Renal cortical epithelial cell (primary cell): ENCODE measurements around the gene CMTM3. TPM values are rescaled to one million over a fixed set of nuclear protein-coding genes. Genes with fewer than 3 reads are reported as not detected.
A peak's percentile ranks its signal among the peaks of the same experiment; 100 is the strongest.
"Not testable (repeated sequence)": the region's sequence is repeated elsewhere in the genome, so short reads cannot be mapped to it uniquely, and the experiment has no call there.

Experiments used
- DNase-seq: peaks from one replicate; pipeline ENCODE4 v3.0.0-alpha.2; 2011; ENCODE audit warnings: low read depth
- total RNA-seq: library from RNA; depleted of rRNA; stranded (reverse); fragments of >200 nt; gene quantifications from 2 replicates; pipeline ENCODE4 v1.2.3, GENCODE V29; 2014

The CMTM3 gene
- 11.6 and 22.2 TPM in 2 replicates for total RNA-seq

GRCh38 chr16:66604376-66605176 lies at the start of gene CMTM3:
CMTM3 (plus strand) TSS chr16:66604704; CDS start chr16:66604806, 102 bp downstream.
- DNase-seq, result no peak

- no peak for DNase-seq
Observed at GRCh38 chr16:66560107-66560506, 44.4 kb upstream of the CMTM3 start.

GRCh38 chr16:66561381-66562080 lies 43.0 kb upstream of the CMTM3 start:
- no peak for DNase-seq

GRCh38 chr16:66562409-66562808 lies 42.1 kb upstream of the CMTM3 start:
- no peak for DNase-seq

GRCh38 chr16:66562986-66563385 lies 41.5 kb upstream of the CMTM3 start:
- no peak for DNase-seq

- no peak for DNase-seq
Observed at GRCh38 chr16:66563574-66564334, 40.8 kb upstream of the CMTM3 start.

GRCh38 chr16:66566051-66566901 lies 38.2 kb upstream of the CMTM3 start, which contains the start of gene CMTM1:
CMTM1 (plus strand) TSS chr16:66566439; CDS start chr16:66566514, 75 bp downstream.
- no peak for DNase-seq

- not testable (repeated sequence) for DNase-seq
Observed at GRCh38 chr16:66567270-66567669, 37.2 kb upstream of the CMTM3 start.

GRCh38 chr16:66568355-66568754 lies 36.1 kb upstream of the CMTM3 start:
- DNase-seq, result no peak

GRCh38 chr16:66569131-66569530 lies 35.4 kb upstream of the CMTM3 start:
- peak; percentile 60 for DNase-seq

GRCh38 chr16:66569827-66570405 lies 34.6 kb upstream of the CMTM3 start:
- DNase-seq, result peak; percentile 74

GRCh38 chr16:66572356-66572755 lies 32.1 kb upstream of the CMTM3 start:
- no peak for DNase-seq

GRCh38 chr16:66574081-66574480 lies 30.4 kb upstream of the CMTM3 start:
- no peak for DNase-seq

GRCh38 chr16:66574531-66574930 lies 30.0 kb upstream of the CMTM3 start:
- no peak for DNase-seq

GRCh38 chr16:66575060-66575459 lies 29.4 kb upstream of the CMTM3 start:
- DNase-seq, result no peak

GRCh38 chr16:66576296-66576695 lies 28.2 kb upstream of the CMTM3 start:
- no peak for DNase-seq

GRCh38 chr16:66578651-66579531 lies 25.6 kb upstream of the CMTM3 start, which contains the start of gene CMTM2:
CMTM2 (plus strand) TSS chr16:66579463; CDS start chr16:66579608, 145 bp downstream.
- no peak for DNase-seq

GRCh38 chr16:66580605-66581209 lies 23.8 kb upstream of the CMTM3 start:
- DNase-seq, result peak; percentile 83

GRCh38 chr16:66581246-66581952 lies 23.1 kb upstream of the CMTM3 start:
- peak; percentile 71 for DNase-seq
